Measurements from ENCODE around the gene EEF1G.

GRCh38 chr11:62607714-62608113 is 34.0 kb upstream of the EEF1G start:
- TF ChIP-seq, protein P1, sequence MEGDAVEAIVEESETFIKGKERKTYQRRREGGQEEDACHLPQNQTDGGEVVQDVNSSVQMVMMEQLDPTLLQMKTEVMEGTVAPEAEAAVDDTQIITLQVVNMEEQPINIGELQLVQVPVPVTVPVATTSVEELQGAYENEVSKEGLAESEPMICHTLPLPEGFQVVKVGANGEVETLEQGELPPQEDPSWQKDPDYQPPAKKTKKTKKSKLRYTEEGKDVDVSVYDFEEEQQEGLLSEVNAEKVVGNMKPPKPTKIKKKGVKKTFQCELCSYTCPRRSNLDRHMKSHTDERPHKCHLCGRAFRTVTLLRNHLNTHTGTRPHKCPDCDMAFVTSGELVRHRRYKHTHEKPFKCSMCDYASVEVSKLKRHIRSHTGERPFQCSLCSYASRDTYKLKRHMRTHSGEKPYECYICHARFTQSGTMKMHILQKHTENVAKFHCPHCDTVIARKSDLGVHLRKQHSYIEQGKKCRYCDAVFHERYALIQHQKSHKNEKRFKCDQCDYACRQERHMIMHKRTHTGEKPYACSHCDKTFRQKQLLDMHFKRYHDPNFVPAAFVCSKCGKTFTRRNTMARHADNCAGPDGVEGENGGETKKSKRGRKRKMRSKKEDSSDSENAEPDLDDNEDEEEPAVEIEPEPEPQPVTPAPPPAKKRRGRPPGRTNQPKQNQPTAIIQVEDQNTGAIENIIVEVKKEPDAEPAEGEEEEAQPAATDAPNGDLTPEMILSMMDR (IDR thresholded peaks at IDR 0.05; ENCODE audit: low read depth, low read length, poor library complexity, severe bottlenecking): no peak
- no peak for TF ChIP-seq EZH2phosphoT487 (IDR thresholded peaks at IDR 0.05; ENCODE audit: borderline replicate concordance, low read length)
